ENCODE data around the gene ELOVL4. TPM values are rescaled to one million over a fixed set of nuclear protein-coding genes. Genes with fewer than 3 reads are reported as not detected.

Gene ELOVL4
- total RNA-seq = 6.1 and 15.0 TPM in 2 replicates

DNA sequence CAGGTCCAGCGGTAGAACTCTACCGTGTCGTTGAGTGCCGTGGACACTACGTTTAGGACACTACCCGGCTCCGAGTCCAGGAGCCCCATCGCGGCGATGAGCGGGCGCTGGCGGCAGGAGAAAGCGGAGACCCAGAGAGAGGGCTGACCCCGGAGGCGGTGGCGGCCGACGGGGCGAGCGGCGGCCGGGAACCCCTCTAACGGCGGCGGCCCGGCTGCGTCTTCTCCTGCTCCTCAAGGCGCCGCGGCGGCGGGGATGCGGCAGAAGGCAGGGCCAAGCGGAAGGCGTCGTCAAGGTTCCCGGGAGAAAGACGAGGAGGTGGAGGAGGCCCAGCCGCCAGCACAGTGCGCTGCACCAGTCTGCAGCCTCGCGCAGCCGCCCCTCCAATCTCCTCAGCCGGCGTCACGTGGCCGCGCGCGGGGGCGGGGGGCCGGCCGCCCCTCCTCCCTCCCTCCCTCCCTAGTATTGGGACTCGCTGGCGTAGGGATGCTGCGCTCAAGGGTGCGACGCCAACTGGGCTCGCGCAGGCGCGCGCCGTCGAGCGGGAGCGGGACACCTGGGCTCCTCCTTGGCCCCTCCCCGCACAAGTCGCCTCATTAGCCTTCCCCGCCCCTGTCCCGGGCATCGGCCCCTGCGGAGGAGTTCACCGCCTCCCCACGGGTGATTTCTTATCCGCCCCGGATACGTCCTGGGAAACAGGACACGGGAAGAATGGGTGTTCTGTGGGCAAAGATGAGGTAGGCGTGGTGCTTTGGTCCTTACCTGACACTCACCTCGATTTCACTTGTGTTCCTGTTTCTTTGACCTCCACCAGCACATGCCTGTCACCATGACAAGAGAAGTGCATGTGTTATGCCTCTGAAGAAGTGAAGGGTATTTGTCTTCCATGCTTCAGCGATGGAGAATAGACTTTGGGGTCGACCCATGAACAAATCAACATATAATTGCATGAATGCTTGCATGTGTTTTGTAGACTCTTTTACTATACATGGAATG lies at the start of gene ELOVL4:
TSS of gene ELOVL4 (minus strand) at position 363 of the 996 bp plus-strand sequence. CDS start at position 89, 274 bp downstream.
- peak; percentile 76 for DNase-seq (ENCODE audit: low read depth)
- FAIRE-seq = no peak
- TF ChIP-seq, protein P1, sequence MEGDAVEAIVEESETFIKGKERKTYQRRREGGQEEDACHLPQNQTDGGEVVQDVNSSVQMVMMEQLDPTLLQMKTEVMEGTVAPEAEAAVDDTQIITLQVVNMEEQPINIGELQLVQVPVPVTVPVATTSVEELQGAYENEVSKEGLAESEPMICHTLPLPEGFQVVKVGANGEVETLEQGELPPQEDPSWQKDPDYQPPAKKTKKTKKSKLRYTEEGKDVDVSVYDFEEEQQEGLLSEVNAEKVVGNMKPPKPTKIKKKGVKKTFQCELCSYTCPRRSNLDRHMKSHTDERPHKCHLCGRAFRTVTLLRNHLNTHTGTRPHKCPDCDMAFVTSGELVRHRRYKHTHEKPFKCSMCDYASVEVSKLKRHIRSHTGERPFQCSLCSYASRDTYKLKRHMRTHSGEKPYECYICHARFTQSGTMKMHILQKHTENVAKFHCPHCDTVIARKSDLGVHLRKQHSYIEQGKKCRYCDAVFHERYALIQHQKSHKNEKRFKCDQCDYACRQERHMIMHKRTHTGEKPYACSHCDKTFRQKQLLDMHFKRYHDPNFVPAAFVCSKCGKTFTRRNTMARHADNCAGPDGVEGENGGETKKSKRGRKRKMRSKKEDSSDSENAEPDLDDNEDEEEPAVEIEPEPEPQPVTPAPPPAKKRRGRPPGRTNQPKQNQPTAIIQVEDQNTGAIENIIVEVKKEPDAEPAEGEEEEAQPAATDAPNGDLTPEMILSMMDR (IDR thresholded peaks at IDR 0.05; ENCODE audit: insufficient read depth, low read length, severe bottlenecking) = no peak
- Histone ChIP-seq H3K4me3 (ENCODE audit: low read depth, low read length) (peak within 1 kb of the TSS; percentile 69), H3K27me3 (ENCODE audit: control insufficient read depth, insufficient read depth, low read length) (no peaks in the 10 kb centered on the region), H3K36me3 (ENCODE audit: control insufficient read depth, insufficient read depth, low read length) (no peaks in the 10 kb centered on the region)

DNA sequence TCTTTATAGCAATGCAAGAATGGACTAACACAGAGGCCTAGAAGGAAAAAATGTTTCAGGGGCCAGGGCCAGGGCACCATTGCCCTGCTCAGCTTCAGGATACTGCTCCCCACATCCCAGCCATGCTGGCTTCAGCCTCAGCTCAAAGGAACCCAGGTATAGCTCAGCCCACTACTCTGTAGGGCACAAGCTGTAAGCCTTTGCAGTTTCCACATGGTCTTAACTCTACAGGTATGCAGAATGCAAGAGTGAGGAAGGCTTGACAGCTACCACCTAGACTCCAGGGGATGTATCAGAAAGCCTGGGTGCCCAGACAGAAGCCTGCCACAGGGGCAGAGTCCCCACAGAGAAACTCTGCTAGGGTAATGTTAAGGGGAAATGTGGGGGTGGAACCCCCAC lies 46.6 kb upstream of the ELOVL4 start:
- DNase-seq (ENCODE audit: low read depth) = no peak
- TF ChIP-seq, protein P1 (IDR thresholded peaks at IDR 0.05; ENCODE audit: insufficient read depth, low read length, severe bottlenecking) = no peak
- FAIRE-seq = no peak
- Histone ChIP-seq H3K36me3 (ENCODE audit: control insufficient read depth, insufficient read depth, low read length) (no peaks in the 10 kb centered on the region), H3K4me3 (ENCODE audit: low read depth, low read length) (no peak overlapping the region), H3K27me3 (ENCODE audit: control insufficient read depth, insufficient read depth, low read length) (no peaks in the 10 kb centered on the region)

DNA sequence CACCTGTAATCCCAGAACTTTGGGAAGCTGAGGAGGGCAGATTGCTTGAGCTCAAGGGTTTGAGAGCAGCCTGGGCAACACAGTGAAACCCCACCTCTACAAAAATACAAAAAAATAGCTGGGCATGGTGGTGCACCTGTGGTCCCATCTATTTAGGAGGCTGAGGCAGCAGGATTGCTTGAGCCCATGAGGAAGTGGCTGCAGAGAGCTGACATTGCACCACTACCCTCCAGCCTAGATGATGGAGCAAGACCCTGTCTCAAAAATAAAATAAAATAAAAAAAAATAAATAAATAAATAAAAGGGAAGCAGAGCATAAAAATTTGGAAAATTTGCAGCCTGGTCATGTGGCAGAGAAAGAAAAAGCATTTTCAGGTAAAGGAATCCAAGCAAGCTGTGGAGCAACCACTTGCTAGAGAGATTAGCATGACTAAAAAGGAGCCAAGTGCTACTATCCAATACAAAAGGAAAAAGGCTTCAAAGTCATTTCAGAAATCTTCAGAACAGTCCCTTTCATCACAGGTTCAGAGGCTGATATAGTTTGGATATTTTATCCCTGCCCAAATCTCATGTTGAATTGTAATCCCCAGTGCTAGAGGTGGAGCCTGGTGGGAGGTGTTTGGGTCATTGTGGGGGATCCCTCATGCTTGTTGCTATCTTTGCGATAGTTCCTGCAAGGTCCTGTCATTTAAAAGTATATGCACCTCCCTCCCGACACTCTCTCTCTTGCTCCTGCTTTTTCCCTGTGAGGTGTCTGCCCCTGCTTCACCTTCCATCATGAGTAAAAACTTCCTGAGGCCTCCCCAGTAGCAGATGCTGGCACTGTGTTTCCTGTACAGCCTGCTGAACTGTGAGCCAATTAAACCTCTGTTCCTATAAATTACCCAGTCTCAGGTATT lies 45.9 kb upstream of the ELOVL4 start:
- no peaks in the 10 kb centered on the region for H3K36me3 ChIP-seq (ENCODE audit: control insufficient read depth, insufficient read depth, low read length)
- TF ChIP-seq, protein P1 (IDR thresholded peaks at IDR 0.05; ENCODE audit: insufficient read depth, low read length, severe bottlenecking) = no peak
- H3K4me3 ChIP-seq (ENCODE audit: low read depth, low read length) = no peak overlapping the region
- DNase-seq (ENCODE audit: low read depth) (no peak), FAIRE-seq (no peak)
- no peaks in the 10 kb centered on the region for H3K27me3 ChIP-seq (ENCODE audit: control insufficient read depth, insufficient read depth, low read length)

DNA sequence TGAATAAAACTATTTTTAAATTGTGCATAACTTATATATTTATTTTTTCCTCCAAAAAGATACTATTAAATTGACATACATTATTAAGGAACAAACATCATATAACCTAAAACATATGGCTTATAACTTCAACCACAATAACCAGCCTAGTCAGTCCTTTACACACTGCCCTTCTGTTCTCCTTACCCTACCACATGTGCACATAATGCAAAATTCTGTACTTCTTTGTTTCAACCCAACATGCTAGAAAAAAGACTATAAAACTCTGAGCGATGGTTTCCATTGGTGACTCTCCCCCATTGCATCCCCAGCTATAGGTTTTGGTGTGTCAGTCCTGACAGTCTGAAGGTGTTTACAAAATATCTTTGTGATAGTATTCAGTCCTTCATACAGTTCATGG lies 42.3 kb upstream of the ELOVL4 start:
- Histone ChIP-seq H3K4me3 (ENCODE audit: low read depth, low read length) (no peak overlapping the region), H3K27me3 (ENCODE audit: control insufficient read depth, insufficient read depth, low read length) (no peaks in the 10 kb centered on the region), H3K36me3 (ENCODE audit: control insufficient read depth, insufficient read depth, low read length) (no peaks in the 10 kb centered on the region)
- TF ChIP-seq, protein P1 (IDR thresholded peaks at IDR 0.05; ENCODE audit: insufficient read depth, low read length, severe bottlenecking) = no peak
- FAIRE-seq = no peak
- no peak for DNase-seq (ENCODE audit: low read depth)

DNA sequence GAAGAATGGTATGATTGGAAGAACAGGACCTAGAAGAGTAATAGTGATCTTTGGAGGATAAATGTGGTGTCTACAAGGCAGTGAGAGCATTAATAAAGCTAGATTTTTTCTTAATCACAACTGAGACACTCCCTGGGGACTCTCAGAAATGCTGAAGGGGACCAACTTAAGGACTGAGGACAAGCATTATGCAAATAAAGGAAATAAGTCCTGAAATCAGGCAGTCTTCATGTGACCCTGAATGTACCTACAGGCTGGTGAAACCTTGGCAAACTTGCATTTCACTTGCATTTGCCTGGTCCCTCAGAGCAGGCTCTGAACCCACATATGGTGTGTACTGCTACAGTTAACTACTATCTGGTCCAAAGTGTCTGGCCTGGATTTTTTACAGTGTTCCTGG lies 37.8 kb upstream of the ELOVL4 start:
- Histone ChIP-seq H3K27me3 (ENCODE audit: control insufficient read depth, insufficient read depth, low read length) (no peaks in the 10 kb centered on the region), H3K4me3 (ENCODE audit: low read depth, low read length) (no peak overlapping the region), H3K36me3 (ENCODE audit: control insufficient read depth, insufficient read depth, low read length) (no peaks in the 10 kb centered on the region)
- FAIRE-seq (no peak), DNase-seq (ENCODE audit: low read depth) (no peak)
- TF ChIP-seq, protein P1 (IDR thresholded peaks at IDR 0.05; ENCODE audit: insufficient read depth, low read length, severe bottlenecking) = no peak
